Inferior parietal cortex (tissue), 1 donor: Measurements from ENCODE around the gene COL6A3.
"Not testable (repeated sequence)": the region's sequence is repeated elsewhere in the genome, so short reads cannot be mapped to it uniquely, and the experiment has no call there.

Experiments used
- DNase-seq: peaks from one replicate; pipeline ENCODE4 v3.0.0-alpha.2; 2016; ENCODE audit errors: extremely low spot score

The COL6A3 gene

GRCh38 chr2:237412646-237412987 is 1.3 kb downstream of the COL6A3 start:
- no peak for DNase-seq

DNA sequence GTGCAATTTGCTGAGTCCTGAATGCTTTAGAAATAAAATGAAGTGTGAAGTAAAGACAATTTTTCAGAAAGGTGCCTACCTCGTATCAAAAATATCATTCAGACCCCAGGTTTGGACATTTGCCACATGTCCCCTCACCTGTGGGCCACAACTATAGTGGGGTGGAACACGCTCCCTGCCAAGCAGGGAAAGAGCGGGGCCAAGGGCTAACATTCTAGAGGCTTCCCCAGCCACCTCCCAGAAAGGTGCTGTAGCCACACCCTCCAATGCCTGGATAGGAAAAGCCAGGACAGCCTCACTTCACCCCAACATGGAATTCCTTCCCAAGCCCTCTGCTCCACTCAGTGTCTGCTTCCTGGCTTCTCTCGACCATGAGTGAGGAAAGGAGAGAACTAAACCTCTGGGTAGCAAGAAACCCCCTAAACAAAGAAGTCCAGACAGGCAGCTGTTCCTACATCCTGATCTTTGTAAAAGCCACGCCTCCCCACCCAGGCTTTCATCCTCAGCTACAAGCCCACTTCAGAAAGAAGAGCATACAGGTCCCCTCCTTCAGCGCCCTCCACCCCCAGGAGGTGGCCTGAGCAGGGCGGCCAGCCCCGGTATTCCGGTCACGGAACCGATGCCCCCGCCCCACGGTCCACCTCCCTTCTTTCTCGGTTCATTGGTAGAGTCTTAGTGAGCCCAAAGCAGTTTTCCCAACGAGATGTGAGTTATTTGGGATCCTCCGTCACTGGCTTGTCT is 2.1 kb downstream of the COL6A3 start:
- no peak for DNase-seq

DNA sequence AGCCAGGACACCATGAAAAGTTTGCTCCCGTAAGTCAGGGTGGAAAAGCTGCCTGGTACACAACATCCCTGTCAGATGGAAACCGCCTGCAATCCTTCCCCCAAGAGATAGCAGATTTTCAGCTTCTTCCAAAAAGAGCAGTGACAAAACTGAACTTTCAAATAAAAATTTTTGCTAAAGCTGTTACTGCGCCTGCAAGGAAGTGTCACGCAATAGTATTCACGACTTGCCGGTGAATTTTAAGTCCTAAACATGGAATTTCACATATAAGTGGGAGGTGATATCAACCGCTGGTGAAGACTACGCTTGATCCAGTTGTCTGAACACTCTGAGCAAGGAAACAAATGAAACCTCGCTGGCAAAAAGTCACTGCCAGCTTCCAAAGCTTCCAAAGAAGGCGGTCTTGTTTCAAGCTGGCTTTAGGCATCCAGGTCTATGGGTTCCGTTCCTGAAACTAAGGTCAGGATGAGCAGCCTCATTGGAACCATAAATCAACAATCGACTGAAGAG is 2.8 kb downstream of the COL6A3 start:
- no peak for DNase-seq

DNA sequence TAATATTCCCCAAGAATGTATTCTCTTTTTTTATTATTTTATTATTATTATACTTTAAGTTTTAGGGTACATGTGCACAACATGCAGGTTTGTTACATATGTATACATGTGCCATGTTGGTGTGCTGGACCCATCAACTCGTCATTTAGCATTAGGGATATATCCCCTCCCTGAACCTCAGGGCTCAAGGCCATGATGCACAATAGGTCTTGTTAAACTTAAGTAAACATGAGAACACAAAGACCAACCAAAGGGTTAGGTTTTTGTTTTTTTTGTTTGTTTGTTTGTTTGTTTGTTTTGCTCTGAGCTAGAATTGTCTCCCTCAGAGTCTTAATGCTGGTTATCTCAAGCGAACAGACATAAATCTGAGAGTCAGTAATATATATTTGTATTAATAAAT is 4.7 kb downstream of the COL6A3 start:
- not testable (repeated sequence) for DNase-seq

- no peak for DNase-seq
Observed at GRCh38 chr2:237408335-237409000, 5.5 kb downstream of the COL6A3 start.

DNA sequence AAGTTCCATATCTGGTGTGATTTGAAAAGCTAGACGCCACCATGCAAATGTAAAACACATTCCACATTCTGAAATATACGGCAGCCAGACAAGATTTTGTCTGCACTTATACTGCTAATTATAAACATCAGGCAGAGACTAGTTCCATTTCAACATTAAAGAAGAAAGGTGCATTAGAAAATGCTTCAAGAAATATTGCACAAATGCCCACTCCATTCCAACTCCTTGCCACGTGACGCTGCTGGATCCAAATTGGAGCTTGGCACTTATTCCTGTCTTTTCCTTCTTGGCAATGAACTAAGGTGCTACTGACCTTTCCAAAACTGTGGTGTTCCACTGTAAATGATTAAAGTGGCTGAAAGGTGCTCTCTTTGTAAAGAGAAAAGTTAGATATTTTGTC is 6.3 kb downstream of the COL6A3 start:
- DNase-seq, result no peak

DNA sequence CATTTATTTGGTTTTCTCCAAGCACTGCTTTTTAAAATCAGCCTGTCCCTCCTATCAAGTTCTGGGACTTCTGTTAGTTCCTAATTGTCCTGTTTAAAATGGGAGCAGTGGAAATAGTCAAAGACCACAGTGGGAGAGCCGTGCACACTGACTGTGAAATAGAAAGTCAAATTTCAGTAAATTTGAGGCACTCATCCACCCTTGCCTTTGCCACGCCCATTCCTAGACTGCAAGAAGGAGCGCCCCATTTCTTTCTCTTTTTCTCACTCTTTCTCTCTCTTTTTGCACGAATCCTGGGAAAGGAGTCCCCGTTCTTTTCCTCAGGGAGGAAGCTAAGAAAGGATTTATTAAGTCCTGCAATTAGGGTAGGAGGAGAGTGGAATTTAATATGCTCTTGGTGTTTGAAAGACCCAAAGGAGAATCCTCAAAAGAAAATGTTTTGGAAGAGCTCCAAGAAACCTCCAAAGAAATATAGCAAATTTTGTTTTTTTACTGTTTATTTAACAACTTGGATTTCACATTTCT is 7.5 kb downstream of the COL6A3 start:
- no peak for DNase-seq

- DNase-seq, result no peak
Observed at GRCh38 chr2:237405605-237406004, 8.4 kb downstream of the COL6A3 start.

GRCh38 chr2:237405006-237405559 is 8.9 kb downstream of the COL6A3 start:
- no peak for DNase-seq

DNA sequence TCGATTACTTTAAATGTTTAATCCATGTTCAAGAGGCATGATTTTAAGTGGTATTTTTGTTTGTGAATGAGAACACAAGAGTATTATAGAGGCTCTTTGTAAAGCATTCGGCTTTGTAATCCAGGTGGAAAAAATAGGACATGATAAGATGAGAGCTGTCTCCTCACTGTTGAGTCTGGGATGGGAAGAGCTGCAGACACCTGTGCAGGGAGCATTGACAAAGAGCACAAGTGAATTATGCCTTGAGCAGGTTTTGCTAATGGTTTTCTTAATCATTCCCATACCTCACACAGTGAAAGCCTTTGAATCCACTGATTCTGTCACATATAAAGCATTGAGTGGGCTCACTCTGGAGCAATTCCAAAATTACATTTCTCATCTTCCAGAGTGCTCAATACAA is 9.6 kb downstream of the COL6A3 start:
- DNase-seq, result no peak

GRCh38 chr2:237403024-237403882 is 10.7 kb downstream of the COL6A3 start:
- no peak for DNase-seq

- no peak for DNase-seq
Observed at GRCh38 chr2:237400199-237400598, 13.8 kb downstream of the COL6A3 start.

GRCh38 chr2:237397072-237397471 is 16.9 kb downstream of the COL6A3 start:
- no peak for DNase-seq

- DNase-seq, result no peak
Observed at GRCh38 chr2:237393523-237393922, 20.4 kb downstream of the COL6A3 start.

DNA sequence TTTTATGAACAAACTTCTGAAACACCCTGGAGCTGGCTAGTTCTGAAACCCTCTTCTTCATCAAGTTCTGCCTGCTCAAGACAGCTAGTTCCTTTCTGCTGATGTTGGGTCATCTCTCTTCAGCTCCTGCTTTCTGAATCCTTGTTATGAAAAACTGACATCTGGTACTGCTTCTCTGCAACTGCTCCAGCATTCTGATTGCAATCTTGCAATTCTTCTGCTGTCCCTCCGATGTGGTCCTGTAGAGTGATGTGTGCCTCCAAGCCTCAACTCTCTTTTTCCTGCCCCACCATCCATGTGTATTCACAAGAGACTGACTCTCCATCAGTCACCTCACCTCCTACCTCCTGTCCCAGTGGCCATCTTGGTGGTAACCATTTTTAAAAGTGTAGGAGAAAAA is 21.8 kb downstream of the COL6A3 start:
- DNase-seq, result no peak

- no peak for DNase-seq
Observed at GRCh38 chr2:237391140-237391539, 22.8 kb downstream of the COL6A3 start.

DNA sequence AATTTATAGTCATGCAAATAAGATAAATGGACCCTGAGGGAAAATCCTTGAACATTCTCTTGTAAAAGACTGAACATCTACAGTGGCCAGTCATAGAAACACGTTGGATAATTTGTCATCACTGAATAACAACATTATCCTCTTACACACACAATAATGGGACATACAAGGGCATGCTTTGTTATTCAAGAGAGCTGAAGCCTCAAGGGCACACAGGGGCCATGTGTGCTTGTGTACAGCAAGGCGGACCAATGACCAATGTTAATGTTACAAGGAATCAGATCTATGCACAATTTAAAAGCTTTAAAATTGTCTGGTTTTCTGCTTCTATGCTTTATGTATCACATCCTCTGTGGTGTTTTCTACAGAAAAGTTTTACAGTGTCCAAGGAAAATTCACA is 23.7 kb downstream of the COL6A3 start:
- peak; percentile 34 for DNase-seq

DNA sequence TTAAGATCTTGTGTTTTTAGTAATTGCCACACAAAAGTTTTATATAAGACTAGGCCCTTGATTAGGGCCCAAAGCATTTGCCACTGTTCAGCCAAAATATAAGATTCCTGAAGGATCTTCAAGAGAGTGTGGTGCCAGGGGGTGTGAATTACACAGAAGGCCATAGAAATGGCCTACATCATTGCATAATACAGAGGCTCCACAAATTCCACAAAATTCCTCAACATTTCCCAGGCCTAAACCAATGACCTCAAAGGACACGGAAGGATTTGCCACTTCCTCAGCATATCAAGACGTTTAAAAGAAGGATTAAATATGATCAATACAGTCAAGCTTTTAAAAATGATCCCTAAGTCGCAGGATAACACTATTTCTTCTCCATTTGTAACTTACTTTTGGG is 24.1 kb downstream of the COL6A3 start:
- DNase-seq, result no peak

DNA sequence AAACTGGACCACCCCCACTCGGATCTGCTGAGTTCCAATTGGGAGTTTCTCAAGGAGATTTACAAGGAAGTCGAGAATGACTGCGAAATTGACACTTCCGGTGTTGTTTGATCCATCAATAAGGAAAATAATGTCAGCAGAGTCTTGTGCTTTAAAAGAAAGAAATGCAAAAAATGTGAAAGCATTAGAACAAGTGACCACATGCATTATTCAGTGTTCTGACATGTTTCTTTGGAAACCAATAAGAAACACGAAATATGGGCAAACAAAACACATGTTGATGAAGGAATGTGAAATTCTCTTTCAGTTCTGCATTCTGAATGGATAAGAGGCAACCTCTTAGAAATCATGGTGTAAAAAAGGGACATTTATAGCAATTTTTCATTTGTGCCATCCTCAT is 25.9 kb downstream of the COL6A3 start:
- no peak for DNase-seq

- no peak for DNase-seq
Observed at GRCh38 chr2:237384672-237385020, 29.3 kb downstream of the COL6A3 start.

DNA sequence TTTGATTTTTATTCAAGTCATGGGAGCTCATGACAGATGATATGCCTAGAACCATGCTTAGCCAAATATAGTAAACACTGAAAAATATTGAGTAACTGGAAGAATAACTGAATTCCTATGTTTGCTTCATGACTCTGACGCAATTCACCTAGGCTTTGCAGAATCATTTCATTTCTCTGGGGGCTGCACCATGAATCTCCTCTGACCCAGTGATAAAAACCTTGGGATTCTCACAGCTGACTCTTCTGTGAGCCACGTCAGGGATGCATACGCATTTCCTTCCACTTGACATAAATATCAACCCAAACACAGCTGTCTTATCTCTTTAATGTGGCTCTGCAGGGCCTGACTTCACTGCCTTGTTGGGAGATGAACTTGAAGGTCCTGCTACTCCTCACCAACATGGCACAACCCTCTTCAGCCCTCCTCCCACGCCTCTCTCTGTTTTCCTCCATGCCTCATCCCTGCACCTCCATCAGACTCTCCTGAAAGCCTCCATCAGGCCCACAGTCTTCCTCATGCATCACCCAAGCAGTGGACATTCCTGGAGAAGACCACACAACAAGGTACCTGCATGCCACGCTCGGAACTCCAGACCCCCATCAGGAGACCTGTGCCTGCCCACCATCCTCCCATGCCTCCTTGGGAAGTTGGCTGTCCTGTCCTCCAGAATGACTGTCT is 29.8 kb downstream of the COL6A3 start:
- DNase-seq, result no peak
